Measurements from ENCODE around the gene TFDP2. TPM values are rescaled to one million over a fixed set of nuclear protein-coding genes. Genes with fewer than 3 reads are reported as not detected.

The TFDP2 gene
- total RNA-seq, 6 experiments from 2014 or later = 17.9 to 30.9 (median 24.1) TPM

DNA sequence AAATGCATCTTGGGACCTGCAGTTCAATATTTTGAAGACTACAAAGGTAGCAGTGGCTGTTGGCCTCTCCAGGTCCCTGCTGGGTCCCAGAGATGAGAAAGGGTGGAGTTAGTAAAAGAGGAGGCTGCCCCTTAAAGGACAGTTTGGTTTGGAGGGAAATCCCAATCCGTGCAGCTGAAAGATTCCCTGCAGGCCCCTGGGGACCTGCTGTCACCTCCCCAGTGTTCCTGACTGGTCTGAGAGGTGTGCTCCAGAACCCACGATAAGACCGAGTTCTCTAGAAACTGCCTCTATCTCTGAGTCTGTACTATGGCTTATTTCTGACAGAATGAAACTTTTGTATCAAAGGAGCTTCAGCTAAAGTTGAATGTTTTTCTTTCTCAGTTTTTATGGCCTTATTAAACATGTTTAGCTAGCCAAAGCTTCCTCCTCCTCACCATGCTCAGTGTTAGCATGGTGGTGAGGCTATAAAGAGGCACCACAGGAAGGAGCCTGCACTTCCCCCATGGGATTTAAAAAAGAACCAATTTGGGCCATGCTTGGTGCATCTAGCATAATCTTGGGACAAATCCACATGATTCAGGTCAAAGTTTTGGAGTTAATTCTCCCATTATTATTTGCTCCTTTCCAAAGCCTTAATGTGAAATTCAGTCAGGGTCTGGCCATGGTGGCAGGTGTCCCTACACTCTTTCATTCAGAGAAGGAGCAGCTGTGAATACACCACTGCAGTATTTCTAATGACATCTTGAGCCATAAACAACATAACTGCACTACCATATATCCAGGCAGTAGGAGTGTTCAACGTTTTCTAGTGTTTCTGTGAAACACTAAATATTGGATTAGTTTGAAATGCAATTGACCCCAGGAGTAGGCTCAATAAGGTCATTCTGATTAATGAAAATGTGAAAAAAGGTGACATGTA, 198.5 kb downstream of the TFDP2 start:
- WGBS (ENCODE audit: insufficient coverage, low coverage, low lambda C conversion rate, missing lambda C conversion rate) = 67% methylated on average over 2 of the region's 4 CpGs
- H3K9me3 ChIP-seq = no peaks in the 10 kb centered on the region
- TF ChIP-seq, protein P1, sequence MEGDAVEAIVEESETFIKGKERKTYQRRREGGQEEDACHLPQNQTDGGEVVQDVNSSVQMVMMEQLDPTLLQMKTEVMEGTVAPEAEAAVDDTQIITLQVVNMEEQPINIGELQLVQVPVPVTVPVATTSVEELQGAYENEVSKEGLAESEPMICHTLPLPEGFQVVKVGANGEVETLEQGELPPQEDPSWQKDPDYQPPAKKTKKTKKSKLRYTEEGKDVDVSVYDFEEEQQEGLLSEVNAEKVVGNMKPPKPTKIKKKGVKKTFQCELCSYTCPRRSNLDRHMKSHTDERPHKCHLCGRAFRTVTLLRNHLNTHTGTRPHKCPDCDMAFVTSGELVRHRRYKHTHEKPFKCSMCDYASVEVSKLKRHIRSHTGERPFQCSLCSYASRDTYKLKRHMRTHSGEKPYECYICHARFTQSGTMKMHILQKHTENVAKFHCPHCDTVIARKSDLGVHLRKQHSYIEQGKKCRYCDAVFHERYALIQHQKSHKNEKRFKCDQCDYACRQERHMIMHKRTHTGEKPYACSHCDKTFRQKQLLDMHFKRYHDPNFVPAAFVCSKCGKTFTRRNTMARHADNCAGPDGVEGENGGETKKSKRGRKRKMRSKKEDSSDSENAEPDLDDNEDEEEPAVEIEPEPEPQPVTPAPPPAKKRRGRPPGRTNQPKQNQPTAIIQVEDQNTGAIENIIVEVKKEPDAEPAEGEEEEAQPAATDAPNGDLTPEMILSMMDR (IDR thresholded peaks at IDR 0.05) = no peak
- TF ChIP-seq POLR2A (IDR thresholded peaks at IDR 0.05) = no peak
- H3K36me3 ChIP-seq = peaks cover 0 to 7% (median 0%) of the 10 kb centered on the region in 4 donors
- ATAC-seq (no peak), DNase-seq (no peak)
- H3K27me3 ChIP-seq = no peaks in the 10 kb centered on the region
- H3K4me1 ChIP-seq = no peaks in the 10 kb centered on the region
- no peak overlapping the region for H3K27ac ChIP-seq
- intact Hi-C loops (cut with DNase I) = no loop called here
- no peak overlapping the region for H3K4me3 ChIP-seq

DNA sequence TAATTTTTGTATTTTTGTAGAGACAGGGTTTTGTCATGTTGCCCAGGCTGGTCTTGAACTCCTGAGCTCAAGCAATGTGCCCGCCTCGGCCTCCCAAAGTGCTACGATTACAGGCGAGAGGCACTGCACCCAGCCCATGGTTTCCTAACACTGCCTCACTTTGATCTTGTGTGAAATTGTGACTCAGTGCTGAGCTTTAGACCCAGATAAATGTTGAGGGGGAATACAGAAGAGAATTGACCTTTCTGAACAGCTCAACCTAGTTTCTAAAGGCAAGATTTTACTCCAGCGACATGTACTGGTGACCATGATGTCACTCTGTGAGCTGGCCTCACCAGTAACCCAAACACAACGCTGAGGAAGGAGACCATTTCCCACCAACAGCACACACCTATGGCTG, 199.4 kb downstream of the TFDP2 start:
- WGBS (ENCODE audit: insufficient coverage, low coverage, low lambda C conversion rate, missing lambda C conversion rate) = 65% methylated on average over 2 of the region's 6 CpGs
- Histone ChIP-seq H3K27ac (no peak overlapping the region), H3K4me3 (no peak overlapping the region), H3K4me1 (no peaks in the 10 kb centered on the region), H3K36me3 (peaks cover 0 to 7% (median 0%) of the 10 kb centered on the region in 4 donors), H3K27me3 (no peaks in the 10 kb centered on the region), H3K9me3 (no peaks in the 10 kb centered on the region)
- ATAC-seq (no peak), DNase-seq (no peak)
- TF ChIP-seq, protein P1 (IDR thresholded peaks at IDR 0.05) = no peak
- TF ChIP-seq POLR2A (IDR thresholded peaks at IDR 0.05) = no peak
- intact Hi-C loops (cut with DNase I) = no loop called here

DNA sequence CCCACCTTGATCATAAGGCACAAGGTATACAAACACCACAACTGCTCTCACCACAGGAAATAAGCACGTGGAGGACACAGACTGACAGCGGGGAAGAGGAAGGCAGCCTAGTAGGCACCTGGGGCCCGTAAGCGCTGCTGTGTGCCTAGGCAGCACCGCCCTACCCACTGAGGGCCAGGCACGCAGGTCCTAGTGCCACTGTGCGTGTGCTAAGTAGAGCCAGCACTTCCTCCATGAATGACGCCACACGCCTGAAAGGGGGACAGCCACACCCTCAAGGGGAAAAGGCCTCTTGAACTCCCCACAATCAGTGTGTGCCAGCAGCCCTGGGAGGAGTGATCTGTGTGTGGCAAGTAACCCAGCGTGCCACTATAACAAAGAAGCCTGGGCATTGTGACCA, 199.9 kb downstream of the TFDP2 start:
- Histone ChIP-seq H3K27me3 (no peaks in the 10 kb centered on the region), H3K36me3 (peaks cover 0 to 7% (median 0%) of the 10 kb centered on the region in 4 donors), H3K9me3 (no peaks in the 10 kb centered on the region), H3K4me1 (no peaks in the 10 kb centered on the region), H3K4me3 (no peak overlapping the region), H3K27ac (no peak overlapping the region)
- peak in 1 of 4 donors; percentile 39 for ATAC-seq
- intact Hi-C loops (cut with DNase I) = no loop called here
- TF ChIP-seq POLR2A (IDR thresholded peaks at IDR 0.05) = no peak
- TF ChIP-seq, protein P1 (IDR thresholded peaks at IDR 0.05) = no peak
- WGBS (ENCODE audit: insufficient coverage, low coverage, low lambda C conversion rate, missing lambda C conversion rate) = 71% methylated on average over 1 of the region's 10 CpGs
- DNase-seq = no peak

DNA sequence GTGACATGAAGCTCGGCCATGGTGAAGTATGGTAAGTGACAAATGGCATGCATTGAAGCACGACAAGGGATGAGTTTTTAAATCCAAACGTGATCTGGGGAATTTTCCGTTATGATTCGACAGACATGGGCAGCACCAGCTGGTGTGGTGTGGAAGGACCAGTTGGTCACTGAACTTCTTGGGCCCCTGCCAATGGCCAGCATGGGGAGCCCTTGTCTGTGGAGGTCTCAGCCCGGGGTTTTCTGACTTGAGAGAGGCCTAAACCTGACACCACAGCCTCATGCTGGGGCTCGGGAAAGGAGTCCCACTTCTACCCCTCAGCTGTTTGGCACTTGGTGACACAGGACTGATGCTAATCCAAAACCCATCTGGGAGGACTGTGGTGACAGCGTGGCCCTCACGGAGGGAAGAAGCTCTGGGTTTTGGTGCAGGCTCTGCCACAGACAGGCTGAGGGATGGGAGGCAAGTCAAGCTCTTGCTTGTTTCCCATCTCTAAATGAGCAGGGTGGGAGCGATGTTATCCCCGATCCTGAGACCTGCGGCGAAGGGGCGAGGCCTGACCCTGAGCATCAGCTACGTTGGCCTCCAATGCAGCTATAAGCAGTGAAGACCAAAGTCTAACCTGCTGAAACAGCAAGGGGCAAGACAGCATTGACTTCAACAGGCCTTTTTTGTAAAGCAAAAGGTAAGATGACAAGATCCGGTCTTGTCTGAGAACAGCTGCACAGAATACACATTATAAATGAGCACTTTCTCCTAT, 203.4 kb downstream of the TFDP2 start:
- ATAC-seq = peak in 1 of 4 donors; percentile 12
- TF ChIP-seq, protein P1 (IDR thresholded peaks at IDR 0.05) = no peak
- no peak for TF ChIP-seq POLR2A (IDR thresholded peaks at IDR 0.05)
- Histone ChIP-seq H3K4me3 (no peak overlapping the region), H3K27ac (no peak overlapping the region), H3K4me1 (no peaks in the 10 kb centered on the region), H3K27me3 (no peaks in the 10 kb centered on the region), H3K9me3 (no peaks in the 10 kb centered on the region), H3K36me3 (no peaks in the 10 kb centered on the region)
- intact Hi-C loops (cut with DNase I) = no loop called here
- 82% methylated on average over 7 of the region's 16 CpGs for WGBS (ENCODE audit: insufficient coverage, low coverage, low lambda C conversion rate, missing lambda C conversion rate)
- no peak for DNase-seq
